NCI-H82 (cell line): ENCODE results near the gene PLEKHO2.
"Not testable (repeated sequence)": the region's sequence is repeated elsewhere in the genome, so short reads cannot be mapped to it uniquely, and the experiment has no call there.

Experiments
- DNase-seq: peaks from one replicate; lab custom pipeline; 2025; lab: John Stamatoyannopoulos, UW

The PLEKHO2 gene, protein sequence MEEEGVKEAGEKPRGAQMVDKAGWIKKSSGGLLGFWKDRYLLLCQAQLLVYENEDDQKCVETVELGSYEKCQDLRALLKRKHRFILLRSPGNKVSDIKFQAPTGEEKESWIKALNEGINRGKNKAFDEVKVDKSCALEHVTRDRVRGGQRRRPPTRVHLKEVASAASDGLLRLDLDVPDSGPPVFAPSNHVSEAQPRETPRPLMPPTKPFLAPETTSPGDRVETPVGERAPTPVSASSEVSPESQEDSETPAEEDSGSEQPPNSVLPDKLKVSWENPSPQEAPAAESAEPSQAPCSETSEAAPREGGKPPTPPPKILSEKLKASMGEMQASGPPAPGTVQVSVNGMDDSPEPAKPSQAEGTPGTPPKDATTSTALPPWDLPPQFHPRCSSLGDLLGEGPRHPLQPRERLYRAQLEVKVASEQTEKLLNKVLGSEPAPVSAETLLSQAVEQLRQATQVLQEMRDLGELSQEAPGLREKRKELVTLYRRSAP

GRCh38 chr15:64841344-64842095 lies at the start of gene PLEKHO2:
PLEKHO2 (plus strand) TSS chr15:64841915; CDS start chr15:64842017, 102 bp downstream.
- DNase-seq: peak; percentile 98

GRCh38 chr15:64792282-64792681 lies 49.4 kb upstream of the PLEKHO2 start:
- no peak for DNase-seq

DNA sequence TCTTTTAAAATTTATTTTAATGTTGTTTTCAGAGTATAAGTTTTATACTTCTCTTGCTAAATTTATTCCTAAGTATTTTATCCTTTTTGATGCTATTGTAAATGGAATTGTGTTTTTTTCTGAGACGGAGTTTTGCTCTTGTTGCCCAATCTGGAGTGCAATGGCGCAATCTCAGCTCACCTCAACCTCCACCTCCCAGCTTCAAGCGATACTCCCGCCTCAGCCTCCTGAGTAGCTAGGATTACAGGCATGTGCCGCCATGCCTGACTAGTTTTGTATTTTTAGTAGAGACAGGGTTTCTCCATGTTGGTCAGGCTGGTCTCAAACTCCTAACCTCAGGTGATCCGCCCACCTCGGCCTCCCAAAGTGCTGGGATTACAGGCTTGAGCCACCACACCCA lies 46.4 kb upstream of the PLEKHO2 start:
- DNase-seq: not testable (repeated sequence)

GRCh38 chr15:64795921-64796320 lies 45.8 kb upstream of the PLEKHO2 start:
- not testable (repeated sequence) for DNase-seq

DNA sequence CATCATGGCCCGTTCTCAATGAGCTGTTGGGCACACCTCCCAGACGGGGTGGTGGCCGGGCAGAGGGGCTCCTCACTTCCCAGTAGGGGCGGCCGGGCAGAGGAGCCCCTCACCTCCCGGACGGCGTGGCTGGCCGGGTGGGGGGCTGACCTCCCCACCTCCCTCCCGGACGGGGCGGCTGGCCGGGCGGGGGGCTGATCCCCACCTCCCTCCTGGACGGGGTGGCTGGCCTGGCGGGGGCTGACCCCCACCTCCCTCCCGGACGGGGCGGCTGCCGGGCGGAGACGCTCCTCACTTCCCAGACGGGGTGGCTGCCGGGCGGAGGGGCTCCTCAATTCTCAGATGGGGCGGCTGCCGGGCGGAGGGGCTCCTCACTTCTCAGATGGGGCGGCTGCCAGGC lies 42.8 kb upstream of the PLEKHO2 start:
- not testable (repeated sequence) for DNase-seq

DNA sequence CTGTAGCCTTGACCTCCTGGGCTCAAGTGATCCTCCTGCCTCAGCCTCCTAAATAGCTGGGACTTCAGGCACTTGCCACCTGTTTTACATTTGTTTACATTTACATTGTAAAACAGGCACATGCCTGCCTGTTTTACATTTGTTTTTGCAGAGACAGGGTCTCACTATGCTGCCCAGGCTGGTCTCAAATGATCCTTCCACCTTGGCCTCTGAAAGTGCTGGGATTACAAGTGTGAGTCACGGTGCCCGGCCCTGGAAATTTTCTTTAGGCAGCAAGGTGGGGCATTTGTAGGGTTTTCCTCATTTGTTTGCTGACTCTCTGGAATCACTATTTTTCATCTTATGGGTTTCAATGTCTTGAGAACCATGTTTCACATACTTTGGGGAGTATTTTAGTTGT lies 41.2 kb upstream of the PLEKHO2 start:
- DNase-seq: no peak

DNA sequence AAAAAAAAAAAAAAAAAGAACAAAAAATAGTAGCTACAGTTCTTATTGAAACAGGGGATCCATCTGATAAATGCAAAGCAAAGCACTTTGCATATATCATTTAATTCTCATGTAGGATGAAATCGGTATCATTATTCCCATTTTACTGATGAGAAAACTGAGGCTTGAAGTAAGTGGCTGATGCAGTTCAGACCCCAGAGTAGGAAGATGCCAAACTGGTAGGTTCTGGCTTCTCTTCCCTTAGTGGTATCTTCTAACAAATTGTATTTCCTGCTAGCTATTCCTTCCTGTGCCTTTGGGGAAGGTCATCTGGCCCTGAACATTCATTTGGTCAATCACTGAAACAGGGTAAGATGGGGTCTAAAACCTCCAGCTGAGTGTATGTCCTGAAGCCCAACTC lies 38.2 kb upstream of the PLEKHO2 start:
- DNase-seq: no peak

DNA sequence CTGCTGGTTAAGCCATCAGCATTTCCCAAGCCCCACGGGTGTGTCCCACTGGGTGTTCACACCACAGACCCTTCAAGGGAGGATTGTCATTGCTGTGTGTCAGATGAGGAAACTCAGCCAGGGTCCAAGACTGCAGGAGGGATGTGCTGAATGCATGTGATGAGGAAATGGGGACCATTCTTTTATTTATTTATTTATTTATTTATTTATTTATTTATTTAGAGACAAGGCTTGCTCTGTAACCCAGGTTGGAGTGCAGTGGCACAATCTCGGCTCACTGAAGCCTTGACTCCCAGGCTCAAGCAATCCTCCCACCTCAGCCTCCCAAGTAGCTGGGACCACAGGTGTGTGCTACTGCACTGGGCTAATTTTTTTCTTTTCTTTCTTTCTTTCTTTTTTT lies 37.1 kb upstream of the PLEKHO2 start:
- DNase-seq: no peak

- peak; percentile 38 for DNase-seq
Measured at GRCh38 chr15:64806509-64806908, 35.2 kb upstream of the PLEKHO2 start.

GRCh38 chr15:64807051-64807749 lies 34.5 kb upstream of the PLEKHO2 start:
- no peak for DNase-seq

- DNase-seq: no peak
Measured at GRCh38 chr15:64807751-64808222, 33.9 kb upstream of the PLEKHO2 start.

DNA sequence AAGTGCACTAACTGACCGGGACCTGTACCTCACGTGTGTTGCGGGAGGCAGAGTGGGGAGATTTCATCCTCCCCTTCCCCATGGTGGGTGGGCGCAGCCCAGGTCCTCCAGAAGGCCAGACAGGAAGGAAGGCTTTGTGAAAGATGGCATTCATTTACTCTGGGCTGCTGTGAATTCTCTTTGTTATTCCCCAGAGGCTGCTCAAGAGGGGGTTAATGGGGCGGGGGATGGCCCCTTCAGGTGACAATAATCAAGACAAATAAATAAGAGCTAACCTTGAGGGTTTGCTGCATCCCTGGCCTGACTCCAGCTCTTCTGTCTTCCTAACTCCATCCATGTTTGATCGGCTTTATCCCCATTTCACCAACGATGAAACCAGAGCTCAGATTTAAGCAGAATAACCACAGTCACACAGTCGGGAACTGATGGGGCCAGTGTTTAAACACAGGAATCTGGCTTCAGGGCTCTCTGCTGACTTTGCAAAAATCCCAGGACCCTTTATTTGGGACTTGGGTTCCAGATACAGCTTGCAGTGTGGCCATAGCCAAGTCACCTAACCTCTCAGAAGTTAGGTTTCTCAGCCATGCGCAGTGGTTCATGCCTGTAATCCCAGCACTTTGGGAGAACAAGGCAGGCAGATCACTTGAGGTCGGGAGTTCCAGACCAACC lies 32.8 kb upstream of the PLEKHO2 start:
- no peak for DNase-seq

DNA sequence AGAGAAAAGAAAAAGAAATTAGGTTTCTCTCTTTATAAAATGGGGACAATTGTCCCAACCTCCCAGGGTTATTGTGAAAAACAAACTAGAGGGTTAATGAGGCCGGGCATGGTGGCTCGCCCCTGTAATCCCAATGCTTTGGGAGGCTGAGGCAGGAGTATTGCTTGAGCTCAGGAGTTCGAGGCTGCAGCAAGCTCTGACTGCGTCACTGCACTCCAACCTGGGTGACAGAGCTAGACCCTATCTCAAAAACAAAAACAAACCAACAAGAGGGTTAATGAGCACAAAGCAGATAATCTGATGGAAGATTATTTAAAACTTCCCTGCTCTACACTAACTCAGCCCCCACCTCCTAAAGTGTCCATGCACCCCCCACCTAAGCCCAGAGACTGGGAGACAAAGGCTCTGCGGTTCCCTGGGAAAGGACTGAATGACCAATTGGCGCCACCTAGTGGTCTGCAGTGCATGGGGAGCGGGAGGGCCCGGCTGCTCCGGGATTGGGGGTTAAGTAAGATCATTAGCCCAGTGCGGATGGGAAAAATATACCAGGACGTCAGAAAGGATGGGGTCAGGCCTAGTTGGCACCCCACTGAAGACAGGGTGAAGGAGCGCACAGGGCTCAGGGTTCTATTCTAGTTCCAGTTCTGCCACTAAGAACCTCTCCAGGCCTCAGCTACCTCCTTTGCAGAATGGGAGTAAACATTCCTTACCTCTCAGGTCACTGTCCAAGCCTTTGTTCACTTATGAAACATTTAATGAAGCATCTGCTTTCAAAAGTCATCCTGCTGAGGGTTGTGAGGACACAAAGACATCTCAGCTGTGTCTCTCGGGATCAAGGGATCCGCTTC lies 31.8 kb upstream of the PLEKHO2 start:
- peak; percentile 94 for DNase-seq

- peak; percentile 66 for DNase-seq
Measured at GRCh38 chr15:64810497-64811326, 31.0 kb upstream of the PLEKHO2 start.

DNA sequence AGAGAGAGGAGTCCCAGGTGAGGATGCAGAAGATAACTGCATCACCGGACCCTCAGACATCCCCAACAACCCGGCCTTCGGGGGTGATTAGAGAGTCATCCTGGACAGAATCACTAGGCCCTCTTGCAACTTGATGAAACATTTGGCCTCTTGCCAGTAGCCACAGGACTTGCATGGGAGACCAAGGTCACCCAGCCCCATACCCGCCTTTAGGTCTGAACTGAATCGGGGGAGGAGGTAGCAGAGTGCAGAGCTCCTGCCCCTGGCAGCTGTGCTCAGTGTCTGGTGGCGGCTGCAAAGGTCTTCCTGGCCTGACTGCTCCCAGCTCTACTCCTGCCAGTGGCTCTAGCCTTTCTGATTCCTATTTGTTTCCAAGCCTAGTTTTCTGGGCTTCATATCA lies 28.6 kb upstream of the PLEKHO2 start:
- peak; percentile 48 for DNase-seq

- DNase-seq: not testable (repeated sequence)
Measured at GRCh38 chr15:64814283-64814682, 27.4 kb upstream of the PLEKHO2 start.

- not testable (repeated sequence) for DNase-seq
Measured at GRCh38 chr15:64814965-64815364, 26.8 kb upstream of the PLEKHO2 start.

GRCh38 chr15:64816452-64816851 lies 25.3 kb upstream of the PLEKHO2 start:
- DNase-seq: no peak

- peak; percentile 58 for DNase-seq
Measured at GRCh38 chr15:64824929-64825430, 16.7 kb upstream of the PLEKHO2 start.
